ENCODE measurements around the gene GOLGB1.

Gene GOLGB1

DNA sequence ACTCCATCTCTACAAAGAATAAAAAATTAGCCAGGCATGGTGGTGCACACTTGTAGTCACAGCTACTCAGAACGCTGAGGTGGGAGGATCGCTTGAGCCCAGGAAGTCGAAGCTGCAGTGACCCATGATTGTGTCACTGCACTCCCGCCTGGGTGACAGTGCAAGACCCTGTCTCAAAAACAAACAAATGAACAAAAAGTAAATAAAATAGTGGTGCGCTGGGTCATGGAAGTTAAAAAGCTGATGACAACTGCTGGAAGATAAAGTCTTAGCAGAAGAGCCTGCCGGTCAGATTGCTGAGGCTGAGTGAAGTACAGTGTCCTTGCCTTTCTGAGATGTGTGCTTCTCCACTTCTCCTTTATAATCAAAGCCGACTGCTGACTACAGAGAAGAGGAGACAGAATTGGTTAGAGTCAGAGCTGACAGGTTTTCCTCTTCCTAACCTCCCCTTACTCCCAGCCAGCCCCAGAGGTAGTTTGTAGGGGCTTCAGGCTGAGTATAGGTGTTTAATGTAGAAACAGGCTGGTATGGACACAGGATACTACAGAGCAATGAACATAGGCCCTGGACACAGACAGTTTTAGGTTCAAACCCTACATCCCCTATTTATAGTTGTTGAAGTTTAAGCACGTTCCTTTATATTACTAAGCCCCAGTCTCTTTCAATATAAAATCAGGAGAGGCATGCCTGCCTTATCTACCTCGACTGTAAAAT, 106.8 kb downstream of the GOLGB1 start:
- H3K4me3 ChIP-seq (ENCODE audit: low read length): no peak overlapping the region
- no peaks in the 10 kb centered on the region for H3K9me2 ChIP-seq (replicated peaks; ENCODE audit: insufficient read depth, low read length)
- TF ChIP-seq EZH2phosphoT487 (IDR thresholded peaks at IDR 0.05; ENCODE audit: low read length): no peak
- TF ChIP-seq, protein P1, sequence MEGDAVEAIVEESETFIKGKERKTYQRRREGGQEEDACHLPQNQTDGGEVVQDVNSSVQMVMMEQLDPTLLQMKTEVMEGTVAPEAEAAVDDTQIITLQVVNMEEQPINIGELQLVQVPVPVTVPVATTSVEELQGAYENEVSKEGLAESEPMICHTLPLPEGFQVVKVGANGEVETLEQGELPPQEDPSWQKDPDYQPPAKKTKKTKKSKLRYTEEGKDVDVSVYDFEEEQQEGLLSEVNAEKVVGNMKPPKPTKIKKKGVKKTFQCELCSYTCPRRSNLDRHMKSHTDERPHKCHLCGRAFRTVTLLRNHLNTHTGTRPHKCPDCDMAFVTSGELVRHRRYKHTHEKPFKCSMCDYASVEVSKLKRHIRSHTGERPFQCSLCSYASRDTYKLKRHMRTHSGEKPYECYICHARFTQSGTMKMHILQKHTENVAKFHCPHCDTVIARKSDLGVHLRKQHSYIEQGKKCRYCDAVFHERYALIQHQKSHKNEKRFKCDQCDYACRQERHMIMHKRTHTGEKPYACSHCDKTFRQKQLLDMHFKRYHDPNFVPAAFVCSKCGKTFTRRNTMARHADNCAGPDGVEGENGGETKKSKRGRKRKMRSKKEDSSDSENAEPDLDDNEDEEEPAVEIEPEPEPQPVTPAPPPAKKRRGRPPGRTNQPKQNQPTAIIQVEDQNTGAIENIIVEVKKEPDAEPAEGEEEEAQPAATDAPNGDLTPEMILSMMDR (IDR thresholded peaks at IDR 0.05; ENCODE audit: low read length): no peak
- no peak for TF ChIP-seq EZH2 (optimal IDR thresholded peaks at IDR 0.05; ENCODE audit: low read depth, low read length)
- peaks cover 26% of the 10 kb centered on the region for H3K36me3 ChIP-seq (replicated peaks; ENCODE audit: insufficient read depth, low read length)
- no peak overlapping the region for H3K9ac ChIP-seq (ENCODE audit: low read length)
- peaks cover 9% of the 10 kb centered on the region for H3K79me2 ChIP-seq (ENCODE audit: low read length)
- no peaks in the 10 kb centered on the region for H3K9me3 ChIP-seq (replicated peaks; ENCODE audit: insufficient read depth, low read length)
- no peak for DNase-seq
- no peak overlapping the region for H3K27ac ChIP-seq (ENCODE audit: low read length)
- no peaks in the 10 kb centered on the region for H4K20me1 ChIP-seq (ENCODE audit: insufficient read depth, low read length)
- H3K4me1 ChIP-seq (ENCODE audit: low read length): no peaks in the 10 kb centered on the region
- H3K27me3 ChIP-seq (replicated peaks; ENCODE audit: insufficient read depth, low read length): no peaks in the 10 kb centered on the region
- H3K4me2 ChIP-seq (ENCODE audit: low read depth, low read length): no peak overlapping the region
- H2AFZ ChIP-seq (ENCODE audit: low read length): no peak overlapping the region
- H3F3A ChIP-seq (ENCODE audit: insufficient read depth, low read length): 0 out of 2 replicates have a peak, but pooled peaks cover 3% of the 10 kb centered on the region

DNA sequence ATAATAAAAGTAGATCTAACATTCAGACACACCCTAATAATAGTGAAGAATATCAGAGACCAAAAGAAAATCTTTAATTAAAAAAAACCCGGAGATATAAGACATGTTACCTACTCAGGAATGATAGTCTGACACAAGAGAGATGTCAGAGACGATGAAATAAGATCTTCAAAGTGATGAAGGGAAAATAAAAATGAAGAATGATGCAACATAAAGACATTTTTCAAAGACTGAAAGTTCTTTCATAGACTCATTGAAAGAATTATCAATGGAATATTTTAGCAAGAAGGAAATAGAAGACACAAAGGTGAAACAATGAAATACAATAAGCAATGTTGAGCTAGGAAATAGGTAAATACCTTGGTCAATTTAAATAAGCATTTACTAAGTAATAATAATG, 108.4 kb downstream of the GOLGB1 start:
- Histone ChIP-seq H3K27ac (ENCODE audit: low read length) (no peak overlapping the region), H3K36me3 (replicated peaks; ENCODE audit: insufficient read depth, low read length) (peaks cover 34% of the 10 kb centered on the region), H3K79me2 (ENCODE audit: low read length) (peaks cover 9% of the 10 kb centered on the region), H3K4me2 (ENCODE audit: low read depth, low read length) (no peak overlapping the region), H3K4me3 (ENCODE audit: low read length) (no peak overlapping the region), H2AFZ (ENCODE audit: low read length) (no peak overlapping the region), H3K9me2 (replicated peaks; ENCODE audit: insufficient read depth, low read length) (no peaks in the 10 kb centered on the region), H3K9me3 (replicated peaks; ENCODE audit: insufficient read depth, low read length) (no peaks in the 10 kb centered on the region), H3K4me1 (ENCODE audit: low read length) (no peaks in the 10 kb centered on the region), H3K27me3 (replicated peaks; ENCODE audit: insufficient read depth, low read length) (no peaks in the 10 kb centered on the region), H3K9ac (ENCODE audit: low read length) (no peak overlapping the region), H3F3A (ENCODE audit: insufficient read depth, low read length) (0 out of 2 replicates have a peak, but pooled peaks cover 3% of the 10 kb centered on the region), H4K20me1 (ENCODE audit: insufficient read depth, low read length) (no peaks in the 10 kb centered on the region)
- no peak for DNase-seq
- TF ChIP-seq EZH2phosphoT487 (IDR thresholded peaks at IDR 0.05; ENCODE audit: low read length) (no peak), EZH2 (optimal IDR thresholded peaks at IDR 0.05; ENCODE audit: low read depth, low read length) (no peak)
- TF ChIP-seq, protein P1 (IDR thresholded peaks at IDR 0.05; ENCODE audit: low read length): no peak

DNA sequence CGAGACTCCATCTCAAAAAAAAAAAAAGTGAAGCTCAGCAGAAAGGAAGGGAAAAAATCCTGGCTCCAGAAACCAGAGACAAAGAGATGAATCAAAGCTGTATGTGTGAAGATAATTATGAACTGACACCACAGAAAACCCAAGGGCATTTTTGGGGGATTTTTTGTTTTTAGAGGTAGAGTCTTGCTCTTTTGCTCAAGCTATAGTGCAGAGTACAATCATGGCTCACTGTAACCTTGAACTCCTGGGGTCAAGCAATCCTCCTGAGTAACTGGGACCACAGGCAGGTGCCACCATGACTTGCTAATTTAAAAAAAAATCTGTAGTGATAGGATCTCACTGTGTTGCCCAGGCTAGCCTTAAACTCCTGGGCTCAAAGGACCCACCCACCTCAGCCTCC, 111.6 kb downstream of the GOLGB1 start:
- no peak overlapping the region for H3K9ac ChIP-seq (ENCODE audit: low read length)
- H3K27me3 ChIP-seq (replicated peaks; ENCODE audit: insufficient read depth, low read length): no peaks in the 10 kb centered on the region
- no peaks in the 10 kb centered on the region for H4K20me1 ChIP-seq (ENCODE audit: insufficient read depth, low read length)
- 0 out of 2 replicates have a peak, but pooled peaks cover 3% of the 10 kb centered on the region for H3F3A ChIP-seq (ENCODE audit: insufficient read depth, low read length)
- DNase-seq: no peak
- H3K27ac ChIP-seq (ENCODE audit: low read length): no peak overlapping the region
- peaks cover 27% of the 10 kb centered on the region for H3K36me3 ChIP-seq (replicated peaks; ENCODE audit: insufficient read depth, low read length)
- no peak overlapping the region for H2AFZ ChIP-seq (ENCODE audit: low read length)
- H3K79me2 ChIP-seq (ENCODE audit: low read length): peaks cover 9% of the 10 kb centered on the region; the same call in 1 of the 2 replicates
- TF ChIP-seq, protein P1 (IDR thresholded peaks at IDR 0.05; ENCODE audit: low read length): no peak
- TF ChIP-seq EZH2 (optimal IDR thresholded peaks at IDR 0.05; ENCODE audit: low read depth, low read length) (no peak), EZH2phosphoT487 (IDR thresholded peaks at IDR 0.05; ENCODE audit: low read length) (no peak)
- H3K9me2 ChIP-seq (replicated peaks; ENCODE audit: insufficient read depth, low read length): no peaks in the 10 kb centered on the region
- H3K4me1 ChIP-seq (ENCODE audit: low read length): no peaks in the 10 kb centered on the region
- no peak overlapping the region for H3K4me2 ChIP-seq (ENCODE audit: low read depth, low read length)
- H3K4me3 ChIP-seq (ENCODE audit: low read length): no peak overlapping the region
- H3K9me3 ChIP-seq (replicated peaks; ENCODE audit: insufficient read depth, low read length): no peaks in the 10 kb centered on the region

All from MM.1S (cell line).